ENCODE results near the gene ADAM29.
"Not testable (repeated sequence)": the region's sequence is repeated elsewhere in the genome, so short reads cannot be mapped to it uniquely, and the experiment has no call there.

ADAM29 gene

DNA sequence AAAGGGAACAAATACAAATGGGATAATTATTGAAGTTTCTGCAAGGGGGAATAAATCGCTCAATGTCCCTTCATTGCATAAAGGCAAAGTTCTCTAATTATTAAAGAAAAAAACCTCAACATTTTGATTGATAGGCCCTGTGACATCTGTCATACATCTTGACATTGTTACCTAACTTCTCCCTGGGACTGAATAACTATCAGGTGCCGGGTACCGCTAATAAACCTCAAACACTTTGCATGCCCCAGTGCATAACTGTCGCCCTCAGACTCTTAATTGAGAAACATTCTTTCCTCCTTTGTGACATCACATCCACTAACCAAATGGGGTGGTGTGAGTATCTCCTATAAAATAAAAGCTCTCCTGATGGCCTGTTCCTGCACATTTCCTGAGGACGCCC, at the start of gene ADAM29:
ADAM29 (plus strand) TSS at position 301 of the 400 bp plus-strand sequence. CDS start 57,168 bp downstream, outside the sequence.
- no peak for DNase-seq (ENCODE audit: low read depth in 2 of 2)

- no peak for DNase-seq (ENCODE audit: low read depth in 2 of 2)
Measured at GRCh38 chr4:174869339-174869738, 48.8 kb upstream of the ADAM29 start.

DNA sequence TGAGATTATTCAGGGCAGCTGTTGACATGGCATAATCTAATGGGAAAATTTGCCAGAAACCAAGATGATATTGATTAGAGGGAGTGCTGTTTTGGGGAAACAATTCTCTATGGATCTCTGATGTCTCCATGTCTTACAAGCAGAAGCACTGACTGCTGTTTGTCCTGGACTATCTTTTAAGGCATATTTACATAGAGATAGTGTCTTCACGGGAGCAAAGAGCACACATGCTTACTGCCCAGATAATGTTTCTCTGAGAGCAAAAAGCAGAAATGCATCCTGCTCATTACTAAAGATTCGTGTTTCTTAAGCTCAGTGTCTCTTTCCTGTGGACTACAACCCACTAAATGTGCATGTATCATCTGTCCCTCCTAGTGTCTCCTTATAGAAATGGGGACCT, 47.8 kb upstream of the ADAM29 start:
- no peak for DNase-seq (ENCODE audit: low read depth in 2 of 2)

DNA sequence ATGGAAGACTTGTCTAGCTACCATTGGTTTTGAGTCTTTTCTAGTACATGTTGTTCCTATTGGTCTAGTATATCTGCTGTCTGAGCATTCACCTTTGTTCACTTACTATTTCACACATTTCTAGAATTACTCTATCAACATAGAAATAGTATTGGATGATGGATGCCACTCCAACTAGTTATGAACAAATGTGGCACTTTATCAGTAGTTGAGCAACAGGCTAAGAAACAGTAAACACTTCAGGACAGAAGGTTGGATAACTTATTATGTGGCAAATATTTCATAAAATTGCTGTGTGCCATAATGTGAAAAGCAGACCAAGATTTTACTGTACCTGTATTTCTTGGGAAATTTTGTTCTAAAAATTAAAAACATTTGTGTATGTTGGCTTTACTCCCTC, 46.8 kb upstream of the ADAM29 start:
- no peak for DNase-seq (ENCODE audit: low read depth in 2 of 2)

GRCh38 chr4:174873146-174873545, 45.0 kb upstream of the ADAM29 start:
- DNase-seq (ENCODE audit: low read depth in 2 of 2), result not testable (repeated sequence)

DNA sequence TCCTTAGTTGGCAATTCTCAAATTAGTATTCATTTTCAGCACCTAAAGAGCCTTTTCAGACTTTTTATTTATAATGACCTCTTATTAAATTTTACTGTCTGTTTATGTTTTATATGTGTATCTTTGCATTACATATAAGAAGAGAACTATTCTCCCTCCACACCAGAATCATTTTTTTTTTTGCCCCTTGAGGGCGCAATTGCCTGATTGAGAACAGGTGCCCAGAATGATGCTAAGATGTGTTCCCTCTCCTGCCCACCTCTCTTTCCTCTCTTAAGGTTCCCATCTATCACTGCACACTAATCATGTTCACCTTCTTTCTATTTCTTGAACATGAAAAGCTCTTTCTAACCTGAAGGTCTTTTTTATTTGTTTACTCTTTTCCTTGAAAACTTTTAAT, 44.2 kb upstream of the ADAM29 start:
- no peak for DNase-seq (ENCODE audit: low read depth in 2 of 2)

DNA sequence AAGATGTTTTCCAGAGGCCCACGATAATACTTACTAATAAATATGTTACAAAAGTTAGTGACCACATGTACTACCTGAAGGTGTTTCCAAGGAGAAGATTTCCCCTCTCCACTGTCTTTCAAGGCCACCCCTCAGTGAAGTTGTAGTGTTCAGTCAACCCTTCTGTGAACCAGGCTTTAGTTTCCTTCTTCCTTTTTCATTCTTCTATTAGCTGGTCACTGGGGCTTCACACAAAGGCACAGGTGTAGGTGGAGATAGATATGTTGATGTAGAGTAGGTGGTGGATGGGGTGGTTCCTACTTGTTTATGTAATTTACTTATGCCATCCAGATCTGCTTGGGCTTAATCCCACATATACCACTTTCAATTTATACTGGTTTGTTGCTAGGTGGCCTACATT, 43.3 kb upstream of the ADAM29 start:
- DNase-seq (ENCODE audit: low read depth in 2 of 2), result no peak

DNA sequence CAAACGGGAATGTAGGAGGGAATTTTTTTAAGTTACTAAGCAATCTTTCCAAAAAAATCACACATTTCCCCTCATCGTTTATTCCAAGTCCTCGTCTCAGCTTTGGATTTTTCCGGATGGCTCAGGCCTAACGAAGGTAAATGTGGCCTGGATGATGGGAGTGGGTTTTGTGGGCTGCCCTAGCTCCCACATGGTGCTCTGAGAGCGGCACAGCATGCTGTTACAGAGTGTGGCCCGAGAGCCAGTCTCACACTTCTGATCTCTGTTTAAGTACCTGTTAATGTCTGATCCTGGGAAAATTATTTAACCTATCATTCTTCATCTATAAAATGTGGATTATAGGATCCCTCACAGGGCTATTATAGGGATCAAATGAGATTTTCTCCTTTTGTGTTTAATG, 38.2 kb upstream of the ADAM29 start:
- DNase-seq (ENCODE audit: low read depth in 2 of 2), result no peak

DNA sequence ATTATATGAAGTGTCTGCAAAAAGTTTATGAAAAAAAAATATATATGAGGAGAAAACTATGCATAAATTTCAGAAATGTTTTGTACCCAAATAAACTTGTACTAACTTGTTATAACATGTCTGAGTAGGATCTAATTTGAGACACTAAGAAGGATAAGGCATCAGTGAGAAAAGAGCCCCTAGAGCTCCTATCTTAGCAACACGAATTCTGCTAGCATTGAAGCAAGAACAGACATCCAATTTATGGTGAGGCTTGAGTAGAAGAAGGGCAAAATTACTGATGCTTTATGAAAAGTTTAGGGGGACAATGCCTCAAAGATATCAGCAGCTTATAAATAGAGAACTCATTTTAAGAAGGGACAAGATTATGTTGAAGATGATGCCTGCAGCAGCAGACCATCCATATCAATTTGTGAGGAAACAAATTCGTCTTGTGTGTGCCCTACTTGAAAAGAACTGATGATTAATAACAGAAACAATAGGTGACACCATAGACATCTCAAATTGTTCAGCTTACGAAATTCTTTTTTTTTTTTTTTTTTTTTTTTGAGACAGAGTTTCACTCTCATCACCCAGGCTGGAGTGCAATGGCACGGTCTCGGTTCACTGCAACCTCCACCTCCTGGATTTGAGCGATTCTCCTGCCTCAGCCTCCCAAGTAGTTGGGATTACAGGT, 35.7 kb upstream of the ADAM29 start:
- DNase-seq (ENCODE audit: low read depth in 2 of 2), result no peak

GRCh38 chr4:174907508-174907907, 10.7 kb upstream of the ADAM29 start:
- no peak for DNase-seq (ENCODE audit: low read depth in 2 of 2)

DNA sequence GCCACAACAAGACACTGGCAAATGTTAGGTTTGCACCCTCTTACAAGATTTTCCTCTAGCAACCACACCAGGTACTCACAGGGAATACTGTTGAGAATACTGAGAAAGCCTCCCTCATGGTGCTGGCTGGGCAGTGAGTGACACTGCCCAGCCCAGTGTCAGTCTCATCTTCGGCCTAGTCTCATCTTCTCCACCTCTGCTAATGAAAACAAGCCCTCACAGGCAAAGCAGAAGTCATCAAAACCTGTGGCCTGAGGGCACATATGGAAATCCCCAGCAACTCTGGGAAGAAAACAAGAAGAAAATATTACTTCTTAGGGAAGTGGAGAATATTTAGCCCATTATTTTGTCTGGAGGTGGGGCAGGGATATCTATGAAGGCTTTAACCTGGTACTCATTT, 7.9 kb upstream of the ADAM29 start:
- no peak for DNase-seq (ENCODE audit: low read depth in 2 of 2)

GRCh38 chr4:174912919-174913543, 5.1 kb upstream of the ADAM29 start:
- DNase-seq (ENCODE audit: low read depth in 2 of 2), result no peak

DNA sequence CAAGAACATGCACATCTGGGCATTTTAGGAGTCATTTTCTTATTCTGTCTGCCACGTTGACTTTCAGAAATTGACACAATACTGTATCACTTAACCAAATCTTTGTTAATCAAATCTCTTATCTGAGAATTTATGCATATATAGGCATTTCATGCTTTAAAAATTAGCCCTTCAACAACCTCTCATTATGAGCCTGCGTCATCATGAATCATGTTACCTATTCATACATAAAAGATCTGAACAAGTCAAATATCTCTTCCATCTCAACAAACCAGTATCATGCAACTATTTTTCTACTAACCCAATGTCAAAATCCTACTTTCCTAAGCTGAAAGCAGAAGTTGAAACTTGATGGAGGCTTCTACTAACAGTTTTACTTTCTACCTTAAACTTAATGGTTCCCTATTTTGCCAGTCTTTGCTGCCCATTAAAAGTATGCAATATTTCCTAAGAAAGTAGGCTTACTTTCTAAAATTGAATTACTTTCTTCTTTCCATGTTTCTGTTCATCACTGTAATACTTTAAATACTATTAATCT, 1.8 kb downstream of the ADAM29 start:
- no peak for DNase-seq (ENCODE audit: low read depth in 2 of 2)

GRCh38 chr4:174926958-174927357, 8.8 kb downstream of the ADAM29 start:
- DNase-seq (ENCODE audit: low read depth in 2 of 2), result no peak

DNA sequence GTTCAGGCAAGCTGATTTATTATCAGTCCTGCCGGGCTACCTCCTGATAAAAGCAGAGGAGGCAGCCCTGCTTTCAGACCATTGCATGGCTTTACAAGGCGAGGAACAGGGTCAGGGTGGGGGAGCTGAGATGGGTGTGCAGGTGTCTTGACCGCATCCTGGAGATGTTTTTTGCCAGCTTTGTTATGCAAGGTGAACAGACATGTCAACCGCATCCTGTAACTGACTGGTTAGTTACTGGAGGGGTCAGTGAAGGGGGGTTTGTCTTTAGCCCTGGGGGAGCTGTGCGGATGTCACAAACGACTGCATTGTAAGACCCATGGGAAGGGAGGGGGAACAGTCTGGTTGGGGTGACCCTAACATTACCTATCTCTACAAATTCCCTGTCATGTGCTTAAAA, 10.0 kb downstream of the ADAM29 start:
- DNase-seq (ENCODE audit: low read depth in 2 of 2), result no peak

DNA sequence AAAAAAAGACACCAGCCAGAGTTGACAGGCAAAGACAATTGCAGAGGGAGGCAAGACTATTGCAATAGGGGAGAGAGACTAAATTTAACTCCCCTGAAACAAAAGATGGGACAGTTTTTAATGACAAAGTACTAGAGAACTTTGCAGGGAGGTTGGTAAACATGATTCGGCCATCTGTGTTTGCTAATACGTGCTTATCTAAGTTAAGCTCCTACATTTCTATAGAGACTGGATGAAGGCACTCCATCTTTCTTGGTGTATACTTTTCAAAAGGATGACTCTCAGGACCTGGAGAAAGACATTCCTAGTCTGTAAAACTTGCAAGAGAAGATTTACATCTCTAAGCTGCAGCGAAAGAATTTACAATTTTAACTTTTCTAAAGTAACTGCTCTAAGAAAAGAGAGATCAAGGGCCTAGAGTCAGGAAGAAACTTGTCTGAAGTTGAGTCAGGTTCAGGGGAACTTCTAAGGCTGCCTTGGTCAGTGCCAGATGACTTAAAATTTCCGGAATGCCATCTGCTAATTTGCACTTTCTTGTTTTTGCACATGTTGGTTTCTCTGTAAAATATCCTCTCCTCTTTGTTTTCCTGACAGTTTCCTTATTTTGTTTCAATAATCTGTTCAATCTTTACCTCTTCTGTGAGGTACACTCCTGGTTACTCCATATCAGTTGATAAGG, 10.6 kb downstream of the ADAM29 start:
- DNase-seq (ENCODE audit: low read depth in 2 of 2), result no peak

- DNase-seq (ENCODE audit: low read depth in 2 of 2), result no peak
Measured at GRCh38 chr4:174929346-174929745, 11.2 kb downstream of the ADAM29 start.

DNA sequence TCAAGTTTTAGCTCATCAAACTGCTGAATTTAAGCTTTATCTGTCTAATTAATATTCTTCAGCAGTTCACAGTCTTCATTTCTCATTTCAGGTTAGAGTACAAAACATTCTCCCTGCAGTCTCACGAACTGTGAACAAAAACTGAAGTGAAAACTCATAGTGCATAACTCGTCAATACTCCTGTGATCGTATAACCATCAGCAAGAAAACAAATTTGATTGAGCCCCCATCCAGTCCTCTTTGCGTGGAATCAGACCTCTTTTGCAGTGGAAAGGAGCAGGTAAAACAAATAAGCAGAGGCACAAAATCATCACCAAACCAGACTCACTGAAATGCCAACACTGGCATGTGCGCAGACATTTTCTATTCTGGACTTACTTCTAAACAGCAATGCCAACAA, 12.7 kb downstream of the ADAM29 start:
- no peak for DNase-seq (ENCODE audit: low read depth in 2 of 2)

DNA sequence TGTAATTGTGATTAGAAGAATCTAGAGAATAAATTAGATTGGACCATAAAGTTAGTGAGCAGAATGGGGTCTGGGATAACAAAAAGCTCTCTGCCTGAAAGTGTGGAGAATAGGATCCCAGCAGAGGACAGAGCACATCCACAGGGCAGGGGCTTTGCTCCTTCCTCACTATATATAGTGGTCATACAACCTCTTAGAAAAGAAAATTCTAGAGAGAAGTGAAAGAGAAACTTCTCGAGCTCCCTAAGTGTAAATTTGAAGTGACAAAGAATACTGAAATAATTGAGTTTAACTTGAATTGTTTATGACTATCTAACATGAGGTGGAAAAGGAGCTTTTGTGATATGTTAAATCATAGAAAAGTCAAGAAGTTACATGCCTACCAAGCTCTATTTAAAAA, 14.9 kb downstream of the ADAM29 start:
- no peak for DNase-seq (ENCODE audit: low read depth in 2 of 2)

DNA sequence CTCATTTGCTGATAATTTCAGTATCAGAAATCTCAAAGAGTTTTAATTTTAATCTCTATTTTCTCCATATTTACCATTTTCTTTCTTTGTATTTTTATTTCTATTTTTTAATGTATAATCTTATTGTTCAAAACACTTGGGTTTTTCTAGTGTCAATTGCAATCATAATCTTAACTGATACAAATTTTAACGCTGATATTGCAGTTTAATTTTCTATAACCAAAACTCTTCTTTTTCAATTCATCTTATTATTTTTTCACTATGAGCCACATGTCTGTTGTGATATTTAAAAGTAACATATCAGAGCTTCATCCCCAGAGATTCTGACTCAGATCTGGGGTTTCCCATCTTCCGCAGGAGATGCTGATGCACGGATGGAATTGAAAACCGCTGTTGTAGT, 16.2 kb downstream of the ADAM29 start:
- no peak for DNase-seq (ENCODE audit: low read depth in 2 of 2)

- no peak for DNase-seq (ENCODE audit: low read depth in 2 of 2)
Measured at GRCh38 chr4:174935607-174936006, 17.4 kb downstream of the ADAM29 start.

DNA sequence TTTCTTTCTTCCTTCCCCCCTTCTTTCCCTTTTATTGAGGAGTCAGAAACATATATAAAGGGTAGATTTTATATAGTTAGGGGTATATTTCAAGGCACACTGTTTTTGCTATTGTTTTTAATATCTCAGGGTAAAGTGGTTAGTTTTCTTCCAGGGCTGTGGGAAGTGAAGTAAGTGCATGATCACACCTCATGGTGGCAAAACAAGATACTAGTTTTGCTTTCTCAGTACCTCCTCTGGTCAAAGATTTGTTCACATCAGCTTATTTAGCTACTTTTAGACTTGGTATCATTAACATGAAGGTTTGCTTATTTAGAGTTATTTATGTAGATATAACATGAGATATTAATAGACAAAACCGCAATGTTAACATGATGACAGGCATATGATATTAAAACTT, 21.8 kb downstream of the ADAM29 start:
- no peak for DNase-seq (ENCODE audit: low read depth in 2 of 2)

DNA sequence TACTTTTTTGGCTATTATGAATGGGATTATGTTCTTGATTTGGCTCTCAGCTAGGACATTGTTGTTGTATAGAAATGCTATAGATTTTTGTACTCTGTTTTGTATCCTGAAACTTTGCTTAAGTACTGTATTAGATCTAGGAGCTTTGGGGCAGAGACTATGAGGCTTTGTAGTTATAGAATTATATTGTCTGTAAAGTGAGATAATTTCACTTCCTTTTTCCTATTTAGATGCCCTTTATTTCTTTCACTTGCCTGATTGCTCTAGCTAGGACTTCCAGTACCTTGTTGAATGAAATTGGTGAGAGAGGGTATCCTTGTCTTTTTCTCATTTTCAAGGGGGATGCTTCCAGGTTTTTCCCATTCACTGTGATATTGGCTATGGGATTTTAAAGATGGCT, 28.1 kb downstream of the ADAM29 start:
- no peak for DNase-seq (ENCODE audit: low read depth in 2 of 2)
